GM12878 (cell line): ENCODE data around the gene ULK4. TPM values are rescaled to one million over a fixed set of nuclear protein-coding genes. Genes with fewer than 3 reads are reported as not detected.

ENCODE experiments used
- ATAC-seq: fragments of 200-7000 bp; cut with Tn5 transposase; 3 replicates; pipeline ENCODE4 v1.9.1; 2020; ENCODE audit warnings: mild to moderate bottlenecking, moderate library complexity
- BruUV-seq: library from RNA; stranded (reverse); fragments of 400-500 nt; replicated peaks from 2 replicates; lab custom pipeline; 2021; lab: Mats Ljungman, UMichigan
- CTCF ChIA-PET: fragments of 300-600 bp; sonication (Branson Sonifier 250); formaldehyde crosslinking; extraction: SDS; loops from one replicate; lab custom pipeline; 2021; ENCODE audit warnings: inconsistent platforms; lab: Yijun Ruan, JAX
- POLR2A ChIA-PET: fragments of 350-600 bp; formaldehyde crosslinking; extraction: SDS; loops from one replicate; lab custom pipeline; 2021; ENCODE audit warnings: inconsistent platforms; lab: Charles Lee
- RAD21 ChIA-PET: fragments of 300-600 bp; sonication (Branson Sonifier 250); formaldehyde crosslinking; loops from one replicate; lab custom pipeline; 2023; ENCODE audit warnings: antibody characterized with exemption; ENCODE audit not compliant: unreplicated experiment; lab: Charles Lee
- SMC1A ChIA-PET: fragments of 300-600 bp; sonication (Branson Sonifier 250); formaldehyde crosslinking; loops from one replicate; lab custom pipeline; 2023; ENCODE audit not compliant: unreplicated experiment, uncharacterized antibody; lab: Charles Lee
- DNase-seq: peaks from one replicate; pipeline ENCODE4 v3.0.0-alpha.2; 2011; ENCODE audit warnings: low read depth, low spot score
- FAIRE-seq: peaks from 3 replicates; lab custom pipeline; 2011; peaks lifted over from hg19 to GRCh38; lab: Jason Lieb, UNC
- H2AFZ ChIP-seq: 2 replicates; pipeline ENCODE4 v1.6.0; 2011; ENCODE audit warnings: low read depth, low read length, control low read depth; ENCODE audit not compliant: control insufficient read depth
- H3K27ac ChIP-seq: 2 replicates; pipeline ENCODE4 v1.5.1; 2011; ENCODE audit warnings: control low read depth; ENCODE audit not compliant: control insufficient read depth, insufficient read depth
- H3K27me3 ChIP-seq, 2 experiments: replicated peaks in 1 of 2; 2 replicates each; pipeline versions ENCODE4 v1.6.0 to v1.6.1; 2011; ENCODE audit warnings: low read length in 1 of 2; ENCODE audit not compliant: control insufficient read depth in 2 of 2, insufficient read depth in 2 of 2
- H3K36me3 ChIP-seq, 2 experiments: 2 replicates each; pipeline ENCODE4 v1.5.1; 2011; ENCODE audit warnings: low read length in 1 of 2; ENCODE audit not compliant: control insufficient read depth in 2 of 2, insufficient read depth in 2 of 2
- H3K4me1 ChIP-seq: 2 replicates; pipeline ENCODE4 v1.6.1; 2011; ENCODE audit warnings: mild to moderate bottlenecking, low read length, moderate library complexity, mixed read lengths; ENCODE audit not compliant: control insufficient read depth, insufficient read depth
- H3K4me2 ChIP-seq: 2 replicates; pipeline ENCODE4 v1.6.0; 2011; ENCODE audit warnings: control low read depth; ENCODE audit not compliant: control insufficient read depth, insufficient read depth
- H3K4me3 ChIP-seq: fragments of 200-600 bp; sonication (generic); 2 replicates; pipeline ENCODE4 v1.5.1; 2016
- H3K79me2 ChIP-seq: 2 replicates; pipeline ENCODE4 v1.6.0; 2011; ENCODE audit warnings: low read length; ENCODE audit not compliant: control insufficient read depth, insufficient read depth
- H3K9ac ChIP-seq: 2 replicates; pipeline ENCODE4 v1.8.0; 2011; ENCODE audit warnings: low read length, control low read depth, mixed read lengths; ENCODE audit not compliant: control insufficient read depth, insufficient read depth
- H3K9me3 ChIP-seq: replicated peaks from 3 replicates; pipeline ENCODE4 v1.5.1; 2011; ENCODE audit warnings: mild to moderate bottlenecking, low read length; ENCODE audit not compliant: control insufficient read depth, insufficient read depth
- H4K20me1 ChIP-seq: 2 replicates; pipeline ENCODE4 v1.6.0; 2011; ENCODE audit not compliant: control insufficient read depth, insufficient read depth
- CBX3 ChIP-seq: fragments of 200-600 bp; sonication (generic); IDR thresholded peaks from 2 replicates; pipeline ENCODE4 v1.6.1; 2016; ENCODE audit warnings: low read depth, borderline replicate concordance
- MXI1 ChIP-seq: fragments of 150-350 bp; IDR thresholded peaks from 2 replicates; pipeline ENCODE4 v1.6.1; 2011; ENCODE audit warnings: low read depth, mild to moderate bottlenecking, inconsistent platforms, low read length, improper control_type of control experiment
- RCOR1 ChIP-seq: conservative IDR thresholded peaks from 2 replicates; pipeline ENCODE4 v1.6.1; 2012; ENCODE audit warnings: low read depth, low read length, improper control_type of control experiment
- STAT3 ChIP-seq: IDR thresholded peaks from 2 replicates; pipeline ENCODE4 v1.6.1; 2011; ENCODE audit warnings: low read depth, low read length, improper control_type of control experiment
- WGBS: methylation state at CpG from one replicate; pipeline ENCODE4 v1.1.6; 2016; ENCODE audit warnings: low lambda C conversion rate; ENCODE audit not compliant: insufficient replicate concordance, insufficient coverage; ENCODE audit errors: missing lambda C conversion rate; 5-methylcytosine and 5-hydroxymethylcytosine counted together
- in situ Hi-C: fragments of 300-500 bp; cut with MboI; formaldehyde crosslinking; loops from 9 replicates; pipeline ENCODE4 v1.14.3; 2018; ENCODE audit warnings: mixed read lengths
- intact Hi-C: fragments of 100-400 bp; cut with micrococcal nuclease; formaldehyde crosslinking; loops from one replicate; pipeline ENCODE4 v1.14.2; 2022; ENCODE audit not compliant: unreplicated experiment
- polyA plus RNA-seq, 11 experiments: library from polyadenylated mRNA; depleted of rRNA in 4 of 11; unstranded in 6 of 11; stranded (reverse) in 5 of 11; fragments of >200 nt; fragmentation: Nextera tagmentation in 4 of 11; fragmentation: Illumina TruSeq in 1 of 11; extraction: Ambion mirVana in 4 of 11; extraction: Trizol in 1 of 11; gene quantifications; 1 replicate in 1 of 11; 2 replicates in 10 of 11; pipeline versions ENCODE4 v1.2.1 to v1.2.3, GENCODE V29; 2011 to 2016; ENCODE audit warnings: inconsistent platforms in 2 of 11, missing spikeins in 2 of 11, low read depth in 1 of 11
- total RNA-seq, 4 experiments: library from RNA; depleted of rRNA in 3 of 4; stranded (reverse); fragments of >200 nt in 3 of 4; fragmentation: Illumina TruSeq in 1 of 4; extraction: Trizol in 1 of 4; gene quantifications; 2 replicates each; pipeline versions ENCODE4 v1.2.1 to v1.2.3, GENCODE V29; 2013 to 2021
- TF ChIP-seq, protein P1 (sequence below): fragments of 450-650 bp; IDR thresholded peaks from 2 replicates; pipeline ENCODE4 v1.6.1; 2017; ENCODE audit warnings: low read depth, mild to moderate bottlenecking, moderate library complexity
- TF ChIP-seq, protein P2 (sequence below): fragments of 450-650 bp; formaldehyde crosslinking; IDR thresholded peaks from 2 replicates; pipeline ENCODE4 v1.4.0; 2020; ENCODE audit warnings: mild to moderate bottlenecking, moderate library complexity
- TF ChIP-seq, protein P3 (sequence below): IDR thresholded peaks from 2 replicates; pipeline ENCODE4 v1.6.1; 2012; ENCODE audit warnings: low read depth, low read length, improper control_type of control experiment

Gene ULK4
- total and polyA plus RNA-seq, 10 of the 15 experiments (the other 5 are each of a cell fraction or from before 2014, with no cell fraction given), result 3.5 to 7.6 (median 6.3) TPM

DNA sequence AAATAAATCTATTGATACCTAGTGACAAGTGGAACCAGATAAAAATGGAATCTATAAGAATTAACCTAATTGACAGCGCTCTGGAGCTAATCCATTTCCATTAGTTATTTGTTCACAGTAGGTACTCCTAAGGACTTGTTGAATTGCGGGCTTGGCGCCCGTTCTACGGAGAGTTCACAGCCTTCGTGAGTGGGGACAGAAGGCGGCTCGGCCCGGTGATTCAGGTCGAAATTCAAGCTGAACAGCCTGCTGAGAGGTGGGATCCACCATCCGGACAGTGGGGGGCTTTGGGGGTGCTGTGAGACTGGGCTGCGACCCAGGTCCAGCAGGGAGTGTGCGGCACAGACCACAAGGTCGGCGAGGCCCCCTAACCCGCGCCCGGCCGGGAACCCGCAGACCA, 763.4 kb downstream of the ULK4 start (continued):
- TF ChIP-seq, protein P1, sequence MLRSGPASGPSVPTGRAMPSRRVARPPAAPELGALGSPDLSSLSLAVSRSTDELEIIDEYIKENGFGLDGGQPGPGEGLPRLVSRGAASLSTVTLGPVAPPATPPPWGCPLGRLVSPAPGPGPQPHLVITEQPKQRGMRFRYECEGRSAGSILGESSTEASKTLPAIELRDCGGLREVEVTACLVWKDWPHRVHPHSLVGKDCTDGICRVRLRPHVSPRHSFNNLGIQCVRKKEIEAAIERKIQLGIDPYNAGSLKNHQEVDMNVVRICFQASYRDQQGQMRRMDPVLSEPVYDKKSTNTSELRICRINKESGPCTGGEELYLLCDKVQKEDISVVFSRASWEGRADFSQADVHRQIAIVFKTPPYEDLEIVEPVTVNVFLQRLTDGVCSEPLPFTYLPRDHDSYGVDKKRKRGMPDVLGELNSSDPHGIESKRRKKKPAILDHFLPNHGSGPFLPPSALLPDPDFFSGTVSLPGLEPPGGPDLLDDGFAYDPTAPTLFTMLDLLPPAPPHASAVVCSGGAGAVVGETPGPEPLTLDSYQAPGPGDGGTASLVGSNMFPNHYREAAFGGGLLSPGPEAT, result no peak

DNA sequence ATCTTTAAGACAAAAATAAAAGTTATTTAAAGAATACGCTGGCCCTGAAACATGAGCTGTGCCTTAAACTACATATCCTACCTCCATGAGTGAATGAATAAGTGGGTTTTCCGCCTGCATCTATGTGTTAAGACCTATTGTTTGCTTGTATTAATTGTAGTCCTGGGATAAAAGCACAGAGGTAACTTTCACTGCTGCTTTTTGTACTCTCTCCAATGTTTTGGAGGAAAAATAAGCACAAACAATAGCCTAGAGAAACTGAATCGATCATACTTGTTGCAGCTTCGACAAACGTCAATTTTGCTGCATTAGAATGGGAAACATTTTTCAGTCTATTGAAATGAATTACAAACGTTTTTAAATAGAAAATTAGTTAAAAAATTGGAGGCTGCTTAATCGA, 763.9 kb downstream of the ULK4 start:
- peaks cover 38% of the 10 kb centered on the region for H3K79me2 ChIP-seq
- no peaks in the 10 kb centered on the region for H3K27me3 ChIP-seq
- no peak overlapping the region for H3K9ac ChIP-seq
- TF ChIP-seq, protein P2, sequence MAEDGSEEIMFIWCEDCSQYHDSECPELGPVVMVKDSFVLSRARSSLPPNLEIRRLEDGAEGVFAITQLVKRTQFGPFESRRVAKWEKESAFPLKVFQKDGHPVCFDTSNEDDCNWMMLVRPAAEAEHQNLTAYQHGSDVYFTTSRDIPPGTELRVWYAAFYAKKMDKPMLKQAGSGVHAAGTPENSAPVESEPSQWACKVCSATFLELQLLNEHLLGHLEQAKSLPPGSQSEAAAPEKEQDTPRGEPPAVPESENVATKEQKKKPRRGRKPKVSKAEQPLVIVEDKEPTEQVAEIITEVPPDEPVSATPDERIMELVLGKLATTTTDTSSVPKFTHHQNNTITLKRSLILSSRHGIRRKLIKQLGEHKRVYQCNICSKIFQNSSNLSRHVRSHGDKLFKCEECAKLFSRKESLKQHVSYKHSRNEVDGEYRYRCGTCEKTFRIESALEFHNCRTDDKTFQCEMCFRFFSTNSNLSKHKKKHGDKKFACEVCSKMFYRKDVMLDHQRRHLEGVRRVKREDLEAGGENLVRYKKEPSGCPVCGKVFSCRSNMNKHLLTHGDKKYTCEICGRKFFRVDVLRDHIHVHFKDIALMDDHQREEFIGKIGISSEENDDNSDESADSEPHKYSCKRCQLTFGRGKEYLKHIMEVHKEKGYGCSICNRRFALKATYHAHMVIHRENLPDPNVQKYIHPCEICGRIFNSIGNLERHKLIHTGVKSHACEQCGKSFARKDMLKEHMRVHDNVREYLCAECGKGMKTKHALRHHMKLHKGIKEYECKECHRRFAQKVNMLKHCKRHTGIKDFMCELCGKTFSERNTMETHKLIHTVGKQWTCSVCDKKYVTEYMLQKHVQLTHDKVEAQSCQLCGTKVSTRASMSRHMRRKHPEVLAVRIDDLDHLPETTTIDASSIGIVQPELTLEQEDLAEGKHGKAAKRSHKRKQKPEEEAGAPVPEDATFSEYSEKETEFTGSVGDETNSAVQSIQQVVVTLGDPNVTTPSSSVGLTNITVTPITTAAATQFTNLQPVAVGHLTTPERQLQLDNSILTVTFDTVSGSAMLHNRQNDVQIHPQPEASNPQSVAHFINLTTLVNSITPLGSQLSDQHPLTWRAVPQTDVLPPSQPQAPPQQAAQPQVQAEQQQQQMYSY (CRISPR knock-in tag), result no peak
- TF ChIP-seq STAT3 (no peak), MXI1 (no peak), CBX3 (no peak), RCOR1 (no peak)
- TF ChIP-seq, protein P3, sequence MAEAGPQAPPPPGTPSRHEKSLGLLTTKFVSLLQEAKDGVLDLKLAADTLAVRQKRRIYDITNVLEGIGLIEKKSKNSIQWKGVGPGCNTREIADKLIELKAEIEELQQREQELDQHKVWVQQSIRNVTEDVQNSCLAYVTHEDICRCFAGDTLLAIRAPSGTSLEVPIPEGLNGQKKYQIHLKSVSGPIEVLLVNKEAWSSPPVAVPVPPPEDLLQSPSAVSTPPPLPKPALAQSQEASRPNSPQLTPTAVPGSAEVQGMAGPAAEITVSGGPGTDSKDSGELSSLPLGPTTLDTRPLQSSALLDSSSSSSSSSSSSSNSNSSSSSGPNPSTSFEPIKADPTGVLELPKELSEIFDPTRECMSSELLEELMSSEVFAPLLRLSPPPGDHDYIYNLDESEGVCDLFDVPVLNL, result no peak
- CTCF ChIA-PET, result interaction anchor here (0.5 to 0.7 kb wide), 3 partner anchors 614 to 1049 kb away, joined by 3 read pairs; no protein-coding TSS in a partner anchor
- no peak for ATAC-seq
- H3K27ac ChIP-seq, result no peak overlapping the region
- H3K4me3 ChIP-seq, result no peak overlapping the region
- H2AFZ ChIP-seq, result no peak overlapping the region
- intact Hi-C loops (no loop called here), in situ Hi-C loops (no loop called here)
- no peaks in the 10 kb centered on the region for H3K4me1 ChIP-seq
- H3K4me2 ChIP-seq, result no peak overlapping the region
- no TSS peak for BruUV-seq
- H4K20me1 ChIP-seq, result 0 out of 2 replicates have a peak, but pooled peaks cover 7% of the 10 kb centered on the region
- SMC1A ChIA-PET, result interaction anchor here (0.8 to 2.2 kb wide), 5 partner anchors 10 to 226 kb away, joined by 3 to 10 read pairs (median 3); no protein-coding TSS in a partner anchor
- no peak for FAIRE-seq
- H3K36me3 ChIP-seq, result no peaks in the 10 kb centered on the region
- POLR2A ChIA-PET, result interaction anchor here (0.6 to 3.5 kb wide), 3 partner anchors 18 to 890 kb away, joined by 3 to 13 read pairs (median 5); no protein-coding TSS in a partner anchor
- no peak for DNase-seq
- 85% methylated on average over 7 of the region's 7 CpGs for WGBS
- no peaks in the 10 kb centered on the region for H3K9me3 ChIP-seq
- RAD21 ChIA-PET, result no interaction called here
